ENCODE data around the gene LPIN2.

DNA sequence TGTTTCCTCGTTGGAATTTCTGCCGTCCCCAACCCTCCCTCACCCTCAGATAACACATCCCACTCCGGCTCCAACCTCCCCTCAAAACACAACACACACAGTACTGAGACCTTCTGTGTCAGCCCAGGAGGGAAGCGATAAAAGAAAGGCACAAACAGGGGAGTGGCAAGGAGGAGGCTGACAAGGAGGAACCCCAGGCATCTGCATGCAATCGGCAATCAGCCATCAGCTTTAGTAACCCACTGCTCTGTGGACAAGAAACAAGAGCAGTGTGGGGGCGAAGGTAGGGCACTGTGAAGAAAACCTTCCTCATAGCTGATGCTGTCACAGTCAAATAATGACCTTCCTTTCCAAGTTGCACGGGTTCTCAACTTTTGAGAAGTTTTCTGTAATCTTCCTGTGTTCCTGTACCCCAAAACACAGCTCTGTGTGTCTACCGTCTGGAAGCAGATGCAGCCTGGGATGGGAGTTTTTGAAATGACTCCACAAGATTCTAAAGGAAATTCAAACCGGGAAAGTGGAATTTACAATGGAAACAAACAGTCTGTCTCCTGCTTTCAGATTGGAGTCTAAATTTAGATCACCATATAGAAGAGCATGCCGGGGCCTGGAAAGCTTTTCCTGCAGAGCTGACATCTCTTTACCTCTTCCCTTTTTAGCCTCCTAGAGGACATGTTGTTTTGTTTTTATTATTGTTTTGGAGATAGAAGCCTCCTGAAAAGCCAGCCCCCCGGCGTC, 16.4 kb upstream of the LPIN2 start:
- no peak for TF ChIP-seq POLR2AphosphoS5 (IDR thresholded peaks at IDR 0.05)
- TF ChIP-seq, protein P1, sequence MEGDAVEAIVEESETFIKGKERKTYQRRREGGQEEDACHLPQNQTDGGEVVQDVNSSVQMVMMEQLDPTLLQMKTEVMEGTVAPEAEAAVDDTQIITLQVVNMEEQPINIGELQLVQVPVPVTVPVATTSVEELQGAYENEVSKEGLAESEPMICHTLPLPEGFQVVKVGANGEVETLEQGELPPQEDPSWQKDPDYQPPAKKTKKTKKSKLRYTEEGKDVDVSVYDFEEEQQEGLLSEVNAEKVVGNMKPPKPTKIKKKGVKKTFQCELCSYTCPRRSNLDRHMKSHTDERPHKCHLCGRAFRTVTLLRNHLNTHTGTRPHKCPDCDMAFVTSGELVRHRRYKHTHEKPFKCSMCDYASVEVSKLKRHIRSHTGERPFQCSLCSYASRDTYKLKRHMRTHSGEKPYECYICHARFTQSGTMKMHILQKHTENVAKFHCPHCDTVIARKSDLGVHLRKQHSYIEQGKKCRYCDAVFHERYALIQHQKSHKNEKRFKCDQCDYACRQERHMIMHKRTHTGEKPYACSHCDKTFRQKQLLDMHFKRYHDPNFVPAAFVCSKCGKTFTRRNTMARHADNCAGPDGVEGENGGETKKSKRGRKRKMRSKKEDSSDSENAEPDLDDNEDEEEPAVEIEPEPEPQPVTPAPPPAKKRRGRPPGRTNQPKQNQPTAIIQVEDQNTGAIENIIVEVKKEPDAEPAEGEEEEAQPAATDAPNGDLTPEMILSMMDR (IDR thresholded peaks at IDR 0.05) = no peak
